Retinal pigment epithelial cell (primary cell): ENCODE measurements around the gene SH2D6.
"Not testable (repeated sequence)": the region's sequence is repeated elsewhere in the genome, so short reads cannot be mapped to it uniquely, and the experiment has no call there.

Experiments used
- DNase-seq: peaks from one replicate; pipeline ENCODE4 v3.0.0-alpha.2; 2010; ENCODE audit warnings: low read depth
- H3K4me3 ChIP-seq: 2 replicates; pipeline ENCODE4 v1.5.1; 2011; ENCODE audit warnings: mild to moderate bottlenecking, low read length, control low read depth, moderate library complexity
- CTCF ChIP-seq: conservative IDR thresholded peaks from 2 replicates; pipeline ENCODE4 v1.5.1; 2011; ENCODE audit warnings: low read depth, low read length, control low read depth, inconsistent platforms

The SH2D6 gene

GRCh38 chr2:85475799-85476490, 57.4 kb downstream of the SH2D6 start:
- DNase-seq = no peak
- no peak overlapping the region for H3K4me3 ChIP-seq
- TF ChIP-seq CTCF = no peak

DNA sequence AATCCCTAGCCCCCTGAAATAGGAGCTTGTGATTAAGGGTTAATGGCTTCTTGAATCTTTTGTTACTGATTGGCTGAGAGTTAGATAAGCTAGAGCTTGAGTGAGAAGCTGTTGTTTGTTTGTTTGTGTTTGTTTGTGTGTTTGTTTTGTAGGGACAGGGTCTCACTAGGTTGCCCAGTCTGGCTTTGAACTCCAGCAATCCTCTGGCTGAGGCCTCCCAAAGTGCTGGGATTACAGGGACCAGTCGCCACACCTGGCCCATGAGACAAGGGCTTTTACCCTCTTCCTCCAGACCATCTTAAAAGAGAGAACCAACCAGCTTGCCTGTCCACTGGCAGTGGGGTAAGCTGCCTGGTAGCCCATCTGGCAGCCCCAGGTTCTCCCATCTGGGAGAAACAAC, 58.1 kb downstream of the SH2D6 start:
- H3K4me3 ChIP-seq = no peak overlapping the region
- no peak for DNase-seq
- TF ChIP-seq CTCF = no peak

GRCh38 chr2:85477884-85478283, 59.4 kb downstream of the SH2D6 start:
- DNase-seq = no peak
- no peak for TF ChIP-seq CTCF
- H3K4me3 ChIP-seq = no peak overlapping the region

- TF ChIP-seq CTCF = no peak
Measured at GRCh38 chr2:85481818-85482777, 63.6 kb downstream of the SH2D6 start.

GRCh38 chr2:85484615-85485014, 66.1 kb downstream of the SH2D6 start:
- DNase-seq, H3K4me3 ChIP-seq: not testable (repeated sequence)

More at GRCh38 chr2:85481818-85482777, 63.6 kb downstream of the SH2D6 start:
- no peak for DNase-seq
- H3K4me3 ChIP-seq = no peak overlapping the region

GRCh38 chr2:85485815-85486214, 67.3 kb downstream of the SH2D6 start:
- H3K4me3 ChIP-seq = no peak overlapping the region
- no peak for DNase-seq
- no peak for TF ChIP-seq CTCF
